ENCODE results near the gene CLEC18B.
"Not testable (repeated sequence)": the region's sequence is repeated elsewhere in the genome, so short reads cannot be mapped to it uniquely, and the experiment has no call there.

DNA sequence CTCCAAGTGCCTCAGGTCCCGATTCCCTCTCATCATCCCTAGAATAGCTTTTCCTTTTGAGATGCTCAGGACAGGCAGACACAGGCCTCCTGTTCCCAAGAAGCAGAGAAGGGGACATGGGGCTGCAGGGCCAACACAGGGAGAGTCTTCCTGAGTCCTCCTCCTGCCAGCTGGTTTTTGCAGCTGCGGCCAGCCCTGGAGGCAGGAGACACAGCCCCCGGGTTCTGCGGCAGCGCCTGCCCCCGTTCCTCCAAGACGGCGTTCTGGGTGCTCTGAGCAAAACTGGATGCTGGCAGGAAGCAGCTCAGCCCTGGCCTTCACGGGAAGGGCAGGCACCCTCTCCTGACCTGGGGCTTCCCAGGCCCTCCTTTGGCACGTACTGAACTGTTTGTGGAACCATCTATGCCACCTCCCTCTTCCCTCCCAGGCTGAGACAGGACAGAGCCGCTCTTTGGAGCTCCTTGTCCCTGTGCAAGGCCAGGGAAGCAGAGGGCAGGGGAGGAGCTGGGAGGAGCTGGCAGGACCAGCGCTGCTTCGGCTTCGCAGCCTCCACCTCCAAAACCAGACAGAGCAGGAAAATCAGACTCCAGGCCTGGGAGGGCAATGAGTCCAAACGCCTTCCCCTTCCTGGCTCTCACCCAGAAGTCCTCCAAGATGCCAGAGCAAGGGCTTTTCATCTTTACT, 22.9 kb downstream of the CLEC18B start:
- TF ChIP-seq, protein P1, sequence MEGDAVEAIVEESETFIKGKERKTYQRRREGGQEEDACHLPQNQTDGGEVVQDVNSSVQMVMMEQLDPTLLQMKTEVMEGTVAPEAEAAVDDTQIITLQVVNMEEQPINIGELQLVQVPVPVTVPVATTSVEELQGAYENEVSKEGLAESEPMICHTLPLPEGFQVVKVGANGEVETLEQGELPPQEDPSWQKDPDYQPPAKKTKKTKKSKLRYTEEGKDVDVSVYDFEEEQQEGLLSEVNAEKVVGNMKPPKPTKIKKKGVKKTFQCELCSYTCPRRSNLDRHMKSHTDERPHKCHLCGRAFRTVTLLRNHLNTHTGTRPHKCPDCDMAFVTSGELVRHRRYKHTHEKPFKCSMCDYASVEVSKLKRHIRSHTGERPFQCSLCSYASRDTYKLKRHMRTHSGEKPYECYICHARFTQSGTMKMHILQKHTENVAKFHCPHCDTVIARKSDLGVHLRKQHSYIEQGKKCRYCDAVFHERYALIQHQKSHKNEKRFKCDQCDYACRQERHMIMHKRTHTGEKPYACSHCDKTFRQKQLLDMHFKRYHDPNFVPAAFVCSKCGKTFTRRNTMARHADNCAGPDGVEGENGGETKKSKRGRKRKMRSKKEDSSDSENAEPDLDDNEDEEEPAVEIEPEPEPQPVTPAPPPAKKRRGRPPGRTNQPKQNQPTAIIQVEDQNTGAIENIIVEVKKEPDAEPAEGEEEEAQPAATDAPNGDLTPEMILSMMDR (conservative IDR thresholded peaks at IDR 0.05): not testable (repeated sequence)
- not testable (repeated sequence) for TF ChIP-seq ZFX (IDR thresholded peaks at IDR 0.05)

All from C4-2B (cell line).